ACC112 (cell line): ENCODE data around the gene KCNN1.

Source experiments
- H2AFZ ChIP-seq: fragments of 200-600 bp; sonication (generic); one replicate; pipeline ENCODE4 v1.6.0; 2017; ENCODE audit warnings: antibody characterized with exemption, low read length; ENCODE audit not compliant: unreplicated experiment
- H3K27ac ChIP-seq: fragments of 200-600 bp; sonication (generic); 2 replicates; pipeline ENCODE4 v1.5.1; 2014; ENCODE audit warnings: low read depth, mild to moderate bottlenecking, antibody characterized with exemption, low read length, moderate library complexity
- H3K27me3 ChIP-seq: fragments of 200-600 bp; sonication (generic); 2 replicates; pipeline ENCODE4 v1.6.1; 2014; ENCODE audit warnings: mild to moderate bottlenecking, antibody characterized with exemption, low read length, moderate library complexity, mixed read lengths; ENCODE audit not compliant: insufficient read depth
- H3K36me3 ChIP-seq: fragments of 200-600 bp; sonication (generic); 2 replicates; pipeline ENCODE4 v1.6.1; 2016; ENCODE audit warnings: mild to moderate bottlenecking, antibody characterized with exemption, low read length, moderate library complexity, mixed read lengths; ENCODE audit not compliant: insufficient read depth
- H3K4me1 ChIP-seq: fragments of 200-600 bp; sonication (generic); one replicate; pipeline ENCODE4 v1.6.1; 2016; ENCODE audit warnings: low read length, mixed read lengths; ENCODE audit not compliant: insufficient read depth, unreplicated experiment, control insufficient read depth
- H3K4me3 ChIP-seq: fragments of 200-600 bp; sonication (generic); 2 replicates; pipeline ENCODE4 v1.5.1; 2014; ENCODE audit warnings: mild to moderate bottlenecking, low read depth, low read length
- H3K79me2 ChIP-seq: fragments of 200-600 bp; sonication (generic); one replicate; pipeline ENCODE4 v1.6.0; 2016; ENCODE audit warnings: low read length; ENCODE audit not compliant: control insufficient read depth, unreplicated experiment, insufficient read depth

KCNN1 gene

DNA sequence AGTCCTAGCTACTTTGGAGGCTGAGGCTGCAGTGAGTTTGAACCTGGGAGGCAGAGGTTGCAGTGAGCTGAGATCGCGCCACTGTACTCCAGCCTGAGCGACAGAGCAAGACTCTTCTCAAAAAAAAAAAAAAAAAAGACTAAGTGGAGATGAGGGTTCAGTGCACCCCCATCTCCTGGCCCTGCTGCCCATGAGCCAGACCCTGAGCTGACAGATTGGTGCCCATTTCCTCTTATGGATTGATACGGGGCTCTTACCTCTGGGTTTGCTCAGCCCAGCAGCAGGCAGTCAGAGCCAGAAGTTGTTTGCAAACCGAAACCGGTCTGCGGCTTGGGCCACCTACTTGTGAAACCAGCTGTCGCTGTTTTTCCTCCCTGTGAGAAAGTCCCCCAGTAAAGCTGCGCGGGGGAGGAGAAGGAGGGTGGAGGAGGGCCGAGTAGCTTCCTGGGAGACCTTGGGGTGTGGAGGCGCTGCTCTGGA is 78.0 kb downstream of the KCNN1 start:
- Histone ChIP-seq H3K4me1 (peaks cover 17% of the 10 kb centered on the region), H3K4me3 (peak overlapping the region; percentile 63), H3K79me2 (no peaks in the 10 kb centered on the region), H3K27me3 (no peaks in the 10 kb centered on the region), H3K27ac (peak overlapping the region; percentile 32; the same call in 1 of the 2 replicates), H2AFZ (peak overlapping the region; percentile 75), H3K36me3 (no peaks in the 10 kb centered on the region)

DNA sequence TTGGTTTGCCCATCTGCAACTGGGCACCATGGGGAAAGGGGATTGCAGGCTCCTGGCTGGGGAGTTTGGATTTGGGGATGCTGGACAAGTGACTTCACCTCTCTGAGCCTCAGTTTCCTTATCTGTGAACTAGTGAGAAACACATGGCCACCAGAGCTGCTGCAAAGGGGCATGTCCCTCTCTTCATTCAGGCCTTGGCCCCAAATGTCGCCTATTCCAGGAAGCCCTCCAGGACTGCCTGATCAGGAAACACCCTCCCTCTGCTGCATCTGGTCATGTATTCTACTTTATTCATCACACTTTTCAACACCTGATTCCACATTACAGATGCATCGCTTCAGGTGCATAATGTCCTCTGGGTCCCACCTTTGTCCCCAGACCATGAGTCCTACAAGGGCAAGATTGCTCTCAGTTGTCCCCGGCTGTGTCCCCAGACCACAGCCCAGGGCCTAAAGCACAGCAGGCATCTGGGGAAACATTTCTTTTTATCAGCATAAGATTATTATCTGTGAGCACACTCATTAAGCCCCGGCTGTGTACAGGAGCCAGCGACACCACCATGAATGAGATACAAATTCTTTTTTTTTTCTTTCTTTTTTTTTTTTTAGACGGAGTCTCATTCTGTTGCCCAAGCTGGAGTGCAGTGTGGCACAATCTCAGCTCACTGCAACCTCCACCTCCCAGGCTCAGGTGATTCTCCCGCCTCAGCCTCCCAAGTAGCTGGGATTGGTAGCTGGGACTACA is 78.6 kb downstream of the KCNN1 start:
- Histone ChIP-seq H3K4me1 (peaks cover 17% of the 10 kb centered on the region), H3K27ac (peak overlapping the region; percentile 32; the same call in 1 of the 2 replicates), H2AFZ (peak overlapping the region; percentile 75), H3K27me3 (no peaks in the 10 kb centered on the region), H3K79me2 (no peaks in the 10 kb centered on the region), H3K36me3 (no peaks in the 10 kb centered on the region), H3K4me3 (peak overlapping the region; percentile 63)

DNA sequence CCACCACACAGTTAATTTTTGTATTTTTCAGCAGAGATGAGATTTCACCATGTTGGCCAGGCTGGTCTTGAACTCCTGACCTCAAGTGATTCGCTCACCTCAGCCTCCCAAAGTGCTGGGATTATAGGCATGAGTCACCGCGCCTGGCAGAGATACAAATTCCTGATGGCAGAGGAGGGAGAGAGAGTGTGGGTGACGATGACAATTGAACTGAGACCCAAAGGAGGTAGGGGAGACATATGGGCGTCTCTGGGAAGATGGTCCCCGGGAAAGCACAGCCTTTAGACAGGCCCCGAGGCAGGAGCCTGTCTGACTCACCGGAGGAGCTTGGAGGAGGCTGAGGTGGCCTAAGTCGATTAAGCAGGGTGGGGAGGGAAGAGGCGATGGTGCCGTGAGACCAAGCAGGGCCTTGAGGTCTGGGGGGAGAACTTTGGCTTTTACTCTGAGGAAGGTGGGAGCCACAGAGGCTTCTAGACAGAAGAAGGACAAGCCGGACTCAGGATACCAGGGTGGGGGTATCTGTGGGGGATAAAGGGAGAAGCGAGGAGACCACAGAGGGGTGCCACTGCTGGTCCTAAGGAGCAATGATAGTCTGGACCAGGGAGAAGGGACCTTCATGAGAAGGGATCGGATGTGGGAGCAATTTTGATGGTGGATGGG is 79.3 kb downstream of the KCNN1 start:
- Histone ChIP-seq H3K4me3 (no peak overlapping the region), H3K36me3 (no peaks in the 10 kb centered on the region), H2AFZ (no peak overlapping the region), H3K27me3 (no peaks in the 10 kb centered on the region), H3K27ac (peak overlapping the region; percentile 39), H3K4me1 (peaks cover 17% of the 10 kb centered on the region), H3K79me2 (no peaks in the 10 kb centered on the region)

DNA sequence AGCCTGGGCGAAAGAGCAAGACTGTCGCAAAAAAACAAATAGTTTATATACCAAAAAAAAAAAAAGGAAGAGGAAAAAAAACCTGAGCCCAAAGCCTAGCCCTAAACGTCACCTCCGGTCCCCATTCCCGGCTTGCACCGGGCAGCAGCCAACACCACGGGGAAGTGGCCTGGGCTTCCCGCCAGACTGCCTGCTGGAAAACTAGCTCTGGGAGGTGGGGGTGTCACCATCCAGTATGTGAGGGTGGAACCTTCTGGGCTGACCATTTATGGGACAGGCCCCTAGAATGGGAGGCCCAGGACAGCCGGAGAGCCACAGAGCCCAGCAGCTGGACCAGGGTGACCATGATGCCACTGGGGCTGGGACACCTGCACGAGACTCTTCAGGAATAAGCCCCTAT is 82.5 kb downstream of the KCNN1 start:
- Histone ChIP-seq H3K27me3 (no peaks in the 10 kb centered on the region), H3K36me3 (no peaks in the 10 kb centered on the region), H3K4me3 (no peak overlapping the region), H2AFZ (no peak overlapping the region), H3K27ac (no peak overlapping the region), H3K4me1 (peaks cover 17% of the 10 kb centered on the region), H3K79me2 (no peaks in the 10 kb centered on the region)
